ENCODE data around the gene PPP2R3A. TPM values are rescaled to one million over a fixed set of nuclear protein-coding genes. Genes with fewer than 3 reads are reported as not detected.

Gene PPP2R3A
- total RNA-seq, 6 experiments from 2014 or later: 21.2 to 26.1 (median 24.8) TPM

DNA sequence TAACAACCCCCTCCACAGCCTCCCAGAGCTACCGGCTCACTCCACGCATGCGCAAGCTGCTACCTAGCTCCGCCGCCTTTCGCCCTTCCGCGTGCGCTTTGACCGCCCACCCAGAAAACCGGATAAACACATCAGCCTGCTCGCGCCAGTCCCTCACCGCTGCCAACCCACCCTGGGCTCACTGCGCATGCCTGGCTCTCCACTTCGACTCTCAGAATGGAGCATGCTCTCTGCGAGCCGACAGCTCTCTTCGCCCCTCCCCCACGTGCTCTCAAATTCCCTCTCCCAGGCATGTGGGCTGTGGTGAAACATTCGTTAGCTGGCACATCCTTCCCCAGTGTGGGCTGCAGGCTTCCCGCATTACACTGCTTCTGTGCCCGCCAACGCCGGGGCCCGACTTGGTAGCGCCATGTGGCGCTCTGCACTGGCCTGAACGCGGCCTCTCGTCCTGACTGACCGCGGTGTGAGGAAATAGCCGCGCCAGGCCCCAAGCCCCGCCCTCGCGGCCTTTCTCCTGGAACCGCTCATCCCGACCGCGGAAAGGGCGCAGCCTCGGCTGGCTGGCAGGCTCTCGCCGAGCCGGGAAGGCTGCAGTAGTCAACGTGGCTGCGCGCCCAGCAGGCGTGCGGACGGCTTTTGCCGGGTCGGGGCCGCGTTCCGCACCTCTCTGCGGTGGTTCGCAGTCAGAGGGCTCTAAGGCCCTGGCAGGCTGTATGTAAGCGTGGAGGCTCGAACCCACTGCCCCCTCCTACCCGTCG is 231.1 kb downstream of the PPP2R3A start:
- TF ChIP-seq, protein P1, sequence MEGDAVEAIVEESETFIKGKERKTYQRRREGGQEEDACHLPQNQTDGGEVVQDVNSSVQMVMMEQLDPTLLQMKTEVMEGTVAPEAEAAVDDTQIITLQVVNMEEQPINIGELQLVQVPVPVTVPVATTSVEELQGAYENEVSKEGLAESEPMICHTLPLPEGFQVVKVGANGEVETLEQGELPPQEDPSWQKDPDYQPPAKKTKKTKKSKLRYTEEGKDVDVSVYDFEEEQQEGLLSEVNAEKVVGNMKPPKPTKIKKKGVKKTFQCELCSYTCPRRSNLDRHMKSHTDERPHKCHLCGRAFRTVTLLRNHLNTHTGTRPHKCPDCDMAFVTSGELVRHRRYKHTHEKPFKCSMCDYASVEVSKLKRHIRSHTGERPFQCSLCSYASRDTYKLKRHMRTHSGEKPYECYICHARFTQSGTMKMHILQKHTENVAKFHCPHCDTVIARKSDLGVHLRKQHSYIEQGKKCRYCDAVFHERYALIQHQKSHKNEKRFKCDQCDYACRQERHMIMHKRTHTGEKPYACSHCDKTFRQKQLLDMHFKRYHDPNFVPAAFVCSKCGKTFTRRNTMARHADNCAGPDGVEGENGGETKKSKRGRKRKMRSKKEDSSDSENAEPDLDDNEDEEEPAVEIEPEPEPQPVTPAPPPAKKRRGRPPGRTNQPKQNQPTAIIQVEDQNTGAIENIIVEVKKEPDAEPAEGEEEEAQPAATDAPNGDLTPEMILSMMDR (IDR thresholded peaks at IDR 0.05): no peak; the same call in 1 of the 2 replicates
- Mint-ChIP-seq H3K4me1 (ENCODE audit: low read depth) (peaks cover 28% of the 10 kb centered on the region), H3K9me3 (peaks cover 5% of the 10 kb centered on the region), H3K36me3 (ENCODE audit: low read depth) (peaks cover 30% of the 10 kb centered on the region), H3K27ac (peak overlapping the region; percentile 94), H3K27me3 (ENCODE audit: insufficient read depth) (peaks cover 15% of the 10 kb centered on the region), H3K4me3 (peak overlapping the region; percentile 97)
- DNase-seq: peak; percentile 100

DNA sequence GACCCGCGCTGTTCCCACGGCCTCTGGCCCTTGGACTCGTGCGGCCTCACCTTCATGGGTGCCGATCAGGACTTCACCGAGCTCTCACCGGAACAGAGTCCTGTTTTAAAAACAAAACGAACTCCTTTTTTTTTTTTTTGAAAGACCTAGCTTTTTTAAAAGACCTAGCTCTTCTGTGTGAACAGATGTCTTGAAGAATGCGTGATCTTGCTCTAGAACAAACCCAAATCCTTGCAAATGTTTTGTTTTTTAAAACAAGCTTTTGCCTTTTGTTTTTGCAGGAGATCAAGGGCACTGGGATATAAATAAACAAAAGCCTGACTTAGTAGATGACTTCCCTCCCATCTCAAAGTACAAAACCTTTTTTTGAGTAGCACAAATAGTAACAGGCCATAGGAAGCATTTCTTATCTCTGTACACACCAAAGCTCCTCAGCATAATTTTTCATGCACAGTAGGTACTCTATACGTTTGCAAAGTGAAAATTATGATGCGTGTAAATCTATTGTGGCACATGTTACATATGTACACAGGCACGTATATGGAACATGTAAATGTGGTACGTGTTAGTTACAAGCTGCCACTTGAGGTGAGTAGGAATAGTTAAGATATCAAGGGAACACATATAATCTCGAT is 231.7 kb downstream of the PPP2R3A start:
- Mint-ChIP-seq H3K9me3 (peaks cover 5% of the 10 kb centered on the region), H3K4me1 (ENCODE audit: low read depth) (peaks cover 21% of the 10 kb centered on the region), H3K4me3 (peak overlapping the region; percentile 97), H3K27ac (peak overlapping the region; percentile 94), H3K27me3 (ENCODE audit: insufficient read depth) (peaks cover 15% of the 10 kb centered on the region), H3K36me3 (ENCODE audit: low read depth) (peaks cover 27% of the 10 kb centered on the region)
- no peak for DNase-seq
- TF ChIP-seq, protein P1 (IDR thresholded peaks at IDR 0.05): no peak

Other genes with a start within 250 kb of the PPP2R3A start
- gene MSL2, start 230.6 kb downstream of the PPP2R3A start, total RNA-seq (2021; fragmentation: NEBNext Ultra II Directional; extraction: Animal tissue kit (Norgen Biotek cat#: 25700)): 10 to 100 TPM; 20.4 to 24.8 (median 22.2) TPM